NAMALWA (cell line): ENCODE data around the gene SNX10.

Experiments
- DNase-seq: peaks from one replicate; pipeline ENCODE4 v3.0.0-alpha.2; 2015; ENCODE audit warnings: low spot score

SNX10 gene

GRCh38 chr7:26404189-26404996, 112.7 kb downstream of the SNX10 start:
- DNase-seq = no peak

GRCh38 chr7:26406433-26406832, 114.8 kb downstream of the SNX10 start:
- DNase-seq = no peak

GRCh38 chr7:26409661-26410547, 118.2 kb downstream of the SNX10 start:
- DNase-seq = no peak

- no peak for DNase-seq
These were observed 121.5 kb downstream of the SNX10 start for GRCh38 chr7:26413007-26413691.

- no peak for DNase-seq
These were observed 124.3 kb downstream of the SNX10 start for GRCh38 chr7:26416004-26416403.

- no peak for DNase-seq
These were observed 126.3 kb downstream of the SNX10 start for GRCh38 chr7:26417911-26418413.

GRCh38 chr7:26419198-26419597, 127.5 kb downstream of the SNX10 start:
- DNase-seq = no peak

GRCh38 chr7:26420422-26421019, 128.9 kb downstream of the SNX10 start:
- DNase-seq = peak; percentile 13

GRCh38 chr7:26422761-26423160, 131.1 kb downstream of the SNX10 start:
- no peak for DNase-seq

- DNase-seq = no peak
These were observed 131.8 kb downstream of the SNX10 start for GRCh38 chr7:26423436-26423835.
